Uterus (tissue), 2 donors: ENCODE measurements around the gene LRRC75B.

Experiments
- CTCF ChIP-seq, 4 experiments: fragments of 200-600 bp in 2 of 4; fragments of 450-650 bp in 2 of 4; sonication (generic) in 2 of 4; IDR thresholded peaks; one replicate each; pipeline ENCODE4 v1.5.1; 2016 to 2019; ENCODE audit warnings: antibody characterized with exemption in 4 of 4, mild to moderate bottlenecking in 2 of 4, moderate library complexity in 1 of 4
- POLR2A ChIP-seq, 2 donors: fragments of 450-650 bp; IDR thresholded peaks; one replicate each; pipeline ENCODE4 v1.6.1; 2016; ENCODE audit warnings: antibody characterized with exemption in 2 of 2, mild to moderate bottlenecking in 1 of 2, moderate library complexity in 1 of 2

- TF ChIP-seq POLR2A (IDR thresholded peaks at IDR 0.05) (no peak), CTCF (IDR thresholded peaks at IDR 0.05) (no peak)
These were observed 49.7 kb downstream of the LRRC75B start for GRCh38 chr22:24543185-24543601.
